Mononuclear cell (primary cell): ENCODE results near the gene ASF1B. TPM values are rescaled to one million over a fixed set of nuclear protein-coding genes. Genes with fewer than 3 reads are reported as not detected.

ENCODE experiments used
- H3K27me3 ChIP-seq: 2 replicates; pipeline ENCODE4 v1.6.0; 2011; ENCODE audit warnings: low read length, control low read depth; ENCODE audit not compliant: insufficient read depth
- H3K4me1 ChIP-seq: 2 replicates; pipeline ENCODE4 v1.5.1; 2011; ENCODE audit warnings: mild to moderate bottlenecking, low read length, control low read depth; ENCODE audit not compliant: insufficient read depth
- H3K4me3 ChIP-seq: 2 replicates; pipeline ENCODE4 v1.5.1; 2011; ENCODE audit warnings: mild to moderate bottlenecking, low read length, moderate library complexity
- H3K9me3 ChIP-seq: 2 replicates; pipeline ENCODE4 v1.5.1; 2011; ENCODE audit warnings: low read depth, mild to moderate bottlenecking, control low read depth, low read length
- total RNA-seq: library from RNA; depleted of rRNA; stranded (reverse); fragments of >200 nt; gene quantifications from one replicate; pipeline ENCODE4 v1.2.3, GENCODE V29; 2012

ASF1B gene
- total RNA-seq, 1 donor: 0.94 TPM

DNA sequence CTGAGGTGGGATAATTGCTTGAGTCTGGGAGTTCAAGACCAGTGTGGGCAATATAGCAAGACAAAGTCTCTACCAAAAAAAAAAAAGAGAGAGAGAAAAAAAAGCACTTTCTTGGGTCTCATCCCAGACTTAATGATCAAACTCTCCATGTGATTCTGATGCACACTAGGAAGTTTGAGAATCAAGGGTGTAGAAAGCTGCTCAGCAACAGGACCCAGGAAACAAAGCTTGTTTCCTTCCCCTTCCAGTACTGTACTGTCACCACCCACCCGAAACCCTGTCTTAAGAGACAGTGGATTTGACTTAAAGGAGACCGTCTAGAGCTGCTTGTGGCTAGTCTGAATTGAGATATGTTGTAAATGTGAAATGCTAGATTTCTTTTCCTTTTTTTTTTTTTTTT, 58.0 kb downstream of the ASF1B start:
- no peaks in the 10 kb centered on the region for H3K27me3 ChIP-seq
- H3K4me3 ChIP-seq: no peak overlapping the region
- H3K9me3 ChIP-seq: no peaks in the 10 kb centered on the region
- peaks cover 79% of the 10 kb centered on the region for H3K4me1 ChIP-seq

GRCh38 chr19:14073925-14074838, 62.2 kb downstream of the ASF1B start:
- Histone ChIP-seq H3K27me3 (no peaks in the 10 kb centered on the region), H3K4me1 (peaks cover 68% of the 10 kb centered on the region), H3K4me3 (peak overlapping the region; percentile 55)

DNA sequence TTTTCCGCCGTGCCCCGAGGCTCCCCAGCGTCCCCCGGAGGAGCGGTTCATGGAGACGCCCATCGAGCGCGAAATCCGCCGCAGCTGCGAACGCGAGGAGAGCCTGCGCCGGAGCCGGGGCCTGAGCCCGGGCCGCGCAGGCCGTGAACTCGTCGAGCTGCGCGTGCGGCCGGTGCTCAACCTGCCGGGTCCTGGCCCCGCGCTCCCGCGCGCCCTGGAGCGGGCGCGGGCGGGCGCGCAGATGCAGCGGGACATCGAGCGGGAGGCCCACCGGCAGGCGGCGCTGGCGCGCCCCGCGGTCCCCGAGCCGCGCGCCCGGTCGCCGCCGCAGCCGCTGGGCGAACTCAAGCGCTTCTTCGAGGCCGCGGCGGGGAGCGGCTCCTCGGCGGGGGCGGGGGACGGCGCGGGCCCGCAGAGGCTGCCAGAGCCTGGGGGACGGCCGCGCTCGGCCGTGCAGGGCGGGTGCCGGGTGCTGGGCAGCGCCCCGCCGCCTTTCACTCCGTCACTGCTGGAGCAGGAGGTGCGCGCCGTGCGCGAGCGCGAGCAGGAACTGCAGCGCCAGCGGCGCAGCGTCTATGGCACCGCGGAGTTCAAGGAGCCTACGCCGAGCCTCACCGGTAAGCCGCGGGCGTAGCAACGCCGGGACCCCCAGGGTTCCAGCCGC, 63.0 kb downstream of the ASF1B start:
- Histone ChIP-seq H3K27me3 (no peaks in the 10 kb centered on the region), H3K4me1 (peaks cover 60% of the 10 kb centered on the region), H3K9me3 (no peaks in the 10 kb centered on the region), H3K4me3 (peak overlapping the region; percentile 55)

More at GRCh38 chr19:14073925-14074838, 62.2 kb downstream of the ASF1B start:
- H3K9me3 ChIP-seq: no peaks in the 10 kb centered on the region

- Histone ChIP-seq H3K9me3 (no peaks in the 10 kb centered on the region), H3K4me1 (peaks cover 53% of the 10 kb centered on the region), H3K4me3 (peak within 1 kb of the TSS; percentile 55), H3K27me3 (no peaks in the 10 kb centered on the region)
Observed at GRCh38 chr19:14072535-14073260, 63.7 kb downstream of the ASF1B start, which contains the start of gene MISP3. MISP3 (plus strand) TSS chr19:14072786; CDS start chr19:14073310, 524 bp downstream.

DNA sequence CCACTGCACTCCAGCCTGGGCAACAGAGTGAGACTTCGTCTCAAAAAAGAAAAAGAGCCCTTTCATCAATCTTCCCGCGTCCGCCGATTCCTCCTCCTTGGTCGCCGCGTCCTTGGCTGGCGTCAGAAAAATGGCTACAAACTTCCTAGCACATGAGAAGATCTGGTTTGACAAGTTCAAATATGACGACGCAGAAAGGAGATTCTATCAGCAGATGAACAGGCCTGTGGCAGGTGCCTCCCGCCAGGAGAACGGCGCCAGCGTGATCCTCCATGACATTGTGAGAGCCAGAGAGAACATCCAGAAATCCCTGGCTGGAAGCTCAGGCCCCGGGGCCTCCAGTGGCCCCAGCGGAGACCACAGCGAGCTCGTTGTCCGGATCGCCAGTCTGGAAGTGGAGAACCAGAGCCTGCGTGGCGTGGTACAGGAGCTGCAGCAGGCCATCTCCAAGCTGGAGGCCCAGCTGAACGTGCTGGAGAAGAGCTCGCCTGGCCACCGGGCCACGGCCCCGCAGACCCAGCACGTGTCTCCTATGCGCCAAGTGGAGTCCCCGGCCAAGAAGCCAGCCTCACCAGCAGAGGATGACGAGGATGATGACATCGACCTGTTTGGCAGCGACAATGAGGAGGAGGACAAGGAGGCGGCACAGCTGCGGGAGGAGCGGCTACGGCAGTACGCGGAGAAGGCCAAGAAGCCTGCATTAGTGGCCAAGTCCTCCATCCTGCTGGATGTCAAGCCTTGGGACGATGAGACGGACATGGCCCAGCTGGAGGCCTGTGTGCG, 65.9 kb downstream of the ASF1B start:
- Histone ChIP-seq H3K9me3 (no peaks in the 10 kb centered on the region), H3K27me3 (no peaks in the 10 kb centered on the region), H3K4me1 (peaks cover 34% of the 10 kb centered on the region), H3K4me3 (no peak overlapping the region)

Other genes with a start within 250 kb of the ASF1B start
- gene BRME1, start 230.5 kb downstream of the ASF1B start, total RNA-seq: 0.10 TPM
- gene CC2D1A, start 230.4 kb downstream of the ASF1B start, total RNA-seq: 8.2 TPM
- not detected for gene PODNL1, start 198.2 kb downstream of the ASF1B start, total RNA-seq
- gene DCAF15, start 184.1 kb downstream of the ASF1B start, total RNA-seq: 26.1 TPM
- gene RFX1, start 130.3 kb downstream of the ASF1B start, total RNA-seq: 2.5 TPM
- not detected for gene RLN3, start 108.4 kb downstream of the ASF1B start, total RNA-seq
- gene IL27RA, start 104.8 kb downstream of the ASF1B start, total RNA-seq: 18.5 TPM
- under 0.01 TPM for gene PALM3, start 74.5 kb downstream of the ASF1B start, total RNA-seq
- 1.7 TPM for gene MISP3, start 63.8 kb downstream of the ASF1B start, total RNA-seq
- not detected for gene C19orf67, start 50.8 kb downstream of the ASF1B start, total RNA-seq
- 22.2 TPM for gene SAMD1, start 45.8 kb downstream of the ASF1B start, total RNA-seq
- 62.0 TPM for gene PRKACA, start 18.8 kb downstream of the ASF1B start, total RNA-seq
- gene ADGRL1, start 69.6 kb upstream of the ASF1B start, total RNA-seq: 4.0 TPM
- gene ADGRE5, start 244.9 kb upstream of the ASF1B start, total RNA-seq: 155 TPM